Dedifferentiated amniotic fluid mesenchymal stem cell (primary cell): ENCODE data around the gene PSG11.
"Not testable (repeated sequence)": the region's sequence is repeated elsewhere in the genome, so short reads cannot be mapped to it uniquely, and the experiment has no call there.

Source experiments
- DNase-seq: peaks from one replicate; pipeline ENCODE4 v3.0.0-alpha.2; 2016; ENCODE audit errors: extremely low spot score

PSG11 gene

GRCh38 chr19:42989186-42989585, 37.1 kb downstream of the PSG11 start:
- not testable (repeated sequence) for DNase-seq

- DNase-seq: not testable (repeated sequence)
Observed at GRCh38 chr19:42988206-42988605, 38.1 kb downstream of the PSG11 start.

GRCh38 chr19:42985588-42985987, 40.7 kb downstream of the PSG11 start:
- DNase-seq: no peak

- not testable (repeated sequence) for DNase-seq
Observed at GRCh38 chr19:42982111-42982510, 44.2 kb downstream of the PSG11 start.

GRCh38 chr19:42971451-42971850, 54.8 kb downstream of the PSG11 start:
- not testable (repeated sequence) for DNase-seq

- DNase-seq: no peak
Observed at GRCh38 chr19:42965176-42965575, 61.1 kb downstream of the PSG11 start.

- no peak for DNase-seq
Observed at GRCh38 chr19:42961119-42961518, 65.2 kb downstream of the PSG11 start.
